ENCODE measurements around the gene NOTUM.

NOTUM gene

GRCh38 chr17:81916234-81917001, 44.6 kb downstream of the NOTUM start:
- DNase-seq, result no peak
- TF ChIP-seq CTCF (IDR thresholded peaks at IDR 0.05; ENCODE audit: borderline replicate concordance, extremely low read depth, low read length, poor library complexity, severe bottlenecking) (no peak), EZH2 (IDR thresholded peaks at IDR 0.05; ENCODE audit: borderline replicate concordance, low read depth, low read length, severe bottlenecking) (no peak)
- Histone ChIP-seq H2AFZ (ENCODE audit: low read depth, low read length) (no peak overlapping the region), H3K27me3 (ENCODE audit: insufficient read depth, low read length, poor library complexity) (no peaks in the 10 kb centered on the region), H3K36me3 (ENCODE audit: insufficient read depth, low read length) (peaks cover 75% of the 10 kb centered on the region), H3K9ac (ENCODE audit: low read depth, low read length) (peak overlapping the region; percentile 91), H3K27ac (ENCODE audit: low read length) (peak overlapping the region; percentile 7; the same call in 1 of the 2 replicates), H3K9me3 (ENCODE audit: insufficient read depth, low read length, severe bottlenecking) (no peaks in the 10 kb centered on the region), H3K4me3 (ENCODE audit: low read depth in 1 of 2, low read length in 2 of 2) (peak overlapping the region in 1 of 2 experiments; percentile 92; a peak in 3 of 4 replicates), H3K4me2 (ENCODE audit: insufficient read depth, low read length) (peak overlapping the region; percentile 90), H4K20me1 (ENCODE audit: insufficient read depth, low read length) (peaks cover 67% of the 10 kb centered on the region), H3K79me2 (ENCODE audit: insufficient read depth, low read length) (peaks cover 50% of the 10 kb centered on the region), H3K4me1 (ENCODE audit: insufficient read depth, low read length) (peaks cover 36% of the 10 kb centered on the region)
- no peak for ATAC-seq (ENCODE audit: insufficient read depth, low read depth)

- Histone ChIP-seq H3K4me3 (ENCODE audit: low read depth in 1 of 2, low read length in 2 of 2) (no peak overlapping the region), H4K20me1 (ENCODE audit: insufficient read depth, low read length) (peaks cover 58% of the 10 kb centered on the region), H3K79me2 (ENCODE audit: insufficient read depth, low read length) (peaks cover 45% of the 10 kb centered on the region), H3K9me3 (ENCODE audit: insufficient read depth, low read length, severe bottlenecking) (no peaks in the 10 kb centered on the region), H3K27ac (ENCODE audit: low read length) (no peak overlapping the region), H3K4me2 (ENCODE audit: insufficient read depth, low read length) (no peak overlapping the region), H3K9ac (ENCODE audit: low read depth, low read length) (no peak overlapping the region), H3K4me1 (ENCODE audit: insufficient read depth, low read length) (peaks cover 41% of the 10 kb centered on the region), H2AFZ (ENCODE audit: low read depth, low read length) (no peak overlapping the region), H3K36me3 (ENCODE audit: insufficient read depth, low read length) (peaks cover 65% of the 10 kb centered on the region), H3K27me3 (ENCODE audit: insufficient read depth, low read length, poor library complexity) (no peaks in the 10 kb centered on the region)
- no peak for TF ChIP-seq EZH2 (IDR thresholded peaks at IDR 0.05; ENCODE audit: borderline replicate concordance, low read depth, low read length, severe bottlenecking)
- TF ChIP-seq CTCF (IDR thresholded peaks at IDR 0.05; ENCODE audit: borderline replicate concordance, extremely low read depth, low read length, poor library complexity, severe bottlenecking), result no peak
- DNase-seq (no peak), ATAC-seq (ENCODE audit: insufficient read depth, low read depth) (no peak)
Observed at GRCh38 chr17:81915331-81915730, 45.7 kb downstream of the NOTUM start.

GRCh38 chr17:81914103-81914850, 46.7 kb downstream of the NOTUM start:
- Histone ChIP-seq H3K36me3 (ENCODE audit: insufficient read depth, low read length) (peaks cover 59% of the 10 kb centered on the region), H3K9ac (ENCODE audit: low read depth, low read length) (no peak overlapping the region), H3K27me3 (ENCODE audit: insufficient read depth, low read length, poor library complexity) (no peaks in the 10 kb centered on the region), H3K4me2 (ENCODE audit: insufficient read depth, low read length) (no peak overlapping the region), H3K79me2 (ENCODE audit: insufficient read depth, low read length) (peaks cover 46% of the 10 kb centered on the region), H3K27ac (ENCODE audit: low read length) (no peak overlapping the region), H3K4me1 (ENCODE audit: insufficient read depth, low read length) (peaks cover 51% of the 10 kb centered on the region), H3K4me3 (ENCODE audit: low read depth in 1 of 2, low read length in 2 of 2) (no peak overlapping the region), H2AFZ (ENCODE audit: low read depth, low read length) (no peak overlapping the region), H3K9me3 (ENCODE audit: insufficient read depth, low read length, severe bottlenecking) (no peaks in the 10 kb centered on the region), H4K20me1 (ENCODE audit: insufficient read depth, low read length) (peaks cover 59% of the 10 kb centered on the region)
- DNase-seq (no peak), ATAC-seq (ENCODE audit: insufficient read depth, low read depth) (no peak)
- no peak for TF ChIP-seq CTCF (IDR thresholded peaks at IDR 0.05; ENCODE audit: borderline replicate concordance, extremely low read depth, low read length, poor library complexity, severe bottlenecking)
- no peak for TF ChIP-seq EZH2 (IDR thresholded peaks at IDR 0.05; ENCODE audit: borderline replicate concordance, low read depth, low read length, severe bottlenecking)

All from DND-41 (cell line).